HG02678 (cell line): ENCODE data around the gene GPM6B.

Experiments
- ATAC-seq: cut with Tn5 transposase; IDR thresholded peaks from one replicate; pipeline ENCODE4 v1.9.1; 2021; ENCODE audit warnings: mild to moderate bottlenecking, moderate library complexity; ENCODE audit not compliant: unreplicated experiment

Gene GPM6B

GRCh38 chrX:13816643-13817627 is at the start of gene GPM6B:
Gene GPM6B (minus strand): TSS chrX:13817093. CDS start chrX:13816904, 189 bp downstream.
- no peak for ATAC-seq

GRCh38 chrX:13864264-13864663 is 47.4 kb upstream of the GPM6B start:
- no peak for ATAC-seq

GRCh38 chrX:13863324-13863723 is 46.4 kb upstream of the GPM6B start:
- no peak for ATAC-seq

GRCh38 chrX:13859724-13860123 is 42.8 kb upstream of the GPM6B start:
- no peak for ATAC-seq

- no peak for ATAC-seq
These were observed 40.9 kb upstream of the GPM6B start for GRCh38 chrX:13857804-13858203.

GRCh38 chrX:13855689-13856450 is 39.0 kb upstream of the GPM6B start:
- peak; percentile 62 for ATAC-seq

- ATAC-seq: no peak
These were observed 37.1 kb upstream of the GPM6B start for GRCh38 chrX:13854003-13854402.

GRCh38 chrX:13852001-13852695 is 35.3 kb upstream of the GPM6B start:
- ATAC-seq: no peak

- no peak for ATAC-seq
These were observed 29.0 kb upstream of the GPM6B start for GRCh38 chrX:13845721-13846378.

GRCh38 chrX:13843150-13843721 is 26.3 kb upstream of the GPM6B start:
- no peak for ATAC-seq

- no peak for ATAC-seq
These were observed 23.2 kb upstream of the GPM6B start for GRCh38 chrX:13840121-13840520.

GRCh38 chrX:13837290-13837745 is 20.4 kb upstream of the GPM6B start:
- ATAC-seq: no peak

- ATAC-seq: no peak
These were observed 19.7 kb upstream of the GPM6B start for GRCh38 chrX:13836575-13836974.

- ATAC-seq: no peak
These were observed 18.9 kb upstream of the GPM6B start for GRCh38 chrX:13835825-13836224.

- ATAC-seq: no peak
These were observed 17.5 kb upstream of the GPM6B start for GRCh38 chrX:13834355-13834754.

GRCh38 chrX:13829983-13830382 is 13.1 kb upstream of the GPM6B start:
- no peak for ATAC-seq

- no peak for ATAC-seq
These were observed 11.5 kb upstream of the GPM6B start for GRCh38 chrX:13828392-13828791.

GRCh38 chrX:13827298-13828090 is 10.6 kb upstream of the GPM6B start:
- ATAC-seq: no peak

GRCh38 chrX:13826770-13827169 is 9.9 kb upstream of the GPM6B start:
- no peak for ATAC-seq
